Right lobe of liver (tissue), 4 donors: ENCODE data around the gene PCLO.

Experiments used
- CTCF ChIP-seq, 4 donors: fragments of 200-600 bp in 3 of 4; fragments of 450-650 bp in 1 of 4; IDR thresholded peaks; one replicate each; pipeline versions ENCODE4 v1.5.1 to v1.8.0; 2016 to 2022; ENCODE audit warnings: antibody characterized with exemption in 4 of 4, mild to moderate bottlenecking in 2 of 4
- POLR2A ChIP-seq: fragments of 450-650 bp; IDR thresholded peaks from one replicate; pipeline ENCODE4 v1.6.1; 2017; ENCODE audit warnings: antibody characterized with exemption, mild to moderate bottlenecking
- donor health status: DM: no; HTN: no; CAD: no.
- donor health status: DM: no; HTN: no; CAD: no.
- donor health status: DM: no; HTN: yes; CAD: no.

DNA sequence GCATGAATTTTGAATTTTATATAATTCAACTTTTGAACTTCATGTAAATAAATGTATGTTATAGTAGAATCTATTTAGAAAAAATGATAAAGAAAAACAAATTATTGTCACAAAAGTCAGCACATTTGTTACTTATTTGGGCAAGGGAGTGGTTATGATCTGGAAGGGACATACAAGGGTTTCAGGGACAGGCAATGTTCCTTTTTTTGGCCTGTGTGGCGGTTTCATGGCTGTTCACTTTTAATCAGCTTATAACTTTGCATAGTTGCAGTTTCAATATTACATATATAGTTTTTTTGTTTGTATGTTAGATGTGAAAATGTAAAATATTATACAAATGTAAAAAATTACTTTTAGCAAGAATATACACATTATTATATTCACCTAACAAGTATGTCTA lies 256.2 kb downstream of the PCLO start:
- TF ChIP-seq POLR2A (no peak), CTCF (IDR thresholded peaks at IDR 0.05) (no peak)
